Testis (tissue), 3 donors: ENCODE results near the gene TRIOBP. TPM values are rescaled to one million over a fixed set of nuclear protein-coding genes. Genes with fewer than 3 reads are reported as not detected.

ENCODE experiments used
- DNase-seq: peaks from one replicate; pipeline ENCODE4 v3.0.0-alpha.2; 2019
- H3K27ac ChIP-seq, 2 donors: fragments of 200-600 bp; sonication (generic); one replicate each; pipeline ENCODE4 v1.5.1; 2019
- H3K27me3 ChIP-seq: fragments of 200-600 bp; sonication (generic); one replicate; pipeline ENCODE4 v1.5.1; 2019
- H3K36me3 ChIP-seq: fragments of 200-600 bp; sonication (generic); one replicate; pipeline ENCODE4 v1.5.1; 2017; ENCODE audit warnings: low read depth; ENCODE audit errors: missing control alignments
- H3K4me1 ChIP-seq: fragments of 200-600 bp; sonication (generic); one replicate; pipeline ENCODE4 v1.5.1; 2019
- H3K4me3 ChIP-seq, 2 donors: fragments of 200-600 bp; sonication (generic); one replicate each; pipeline ENCODE4 v1.5.1; 2017 to 2019
- H3K9me3 ChIP-seq: fragments of 200-600 bp; sonication (generic); one replicate; pipeline ENCODE4 v1.5.1; 2017
- CTCF ChIP-seq, 3 experiments: fragments of 450-650 bp in 2 of 3; fragments of 200-600 bp in 1 of 3; sonication (generic) in 1 of 3; IDR thresholded peaks; one replicate each; pipeline ENCODE4 v1.5.1; 2016 to 2019; ENCODE audit warnings: antibody characterized with exemption in 3 of 3, mild to moderate bottlenecking in 2 of 3, moderate library complexity in 1 of 3
- POLR2A ChIP-seq: fragments of 450-650 bp; IDR thresholded peaks from one replicate; pipeline ENCODE4 v1.6.1; 2017; ENCODE audit warnings: antibody characterized with exemption, mild to moderate bottlenecking, moderate library complexity
- WGBS, 2 donors: methylation state at CpG; one replicate each; pipeline ENCODE4 v1.1.5; 2018; 5-methylcytosine and 5-hydroxymethylcytosine counted together
- intact Hi-C: fragments of 100-400 bp; cut with DNase I; formaldehyde crosslinking; loops from one replicate; pipeline ENCODE4 v1.15.1; 2023; ENCODE audit warnings: low total_unique reads
- polyA plus RNA-seq: library from polyadenylated mRNA; stranded (reverse); fragments of 350-450 nt; fragmentation: Illumina TruSeq; extraction: RNeasy Lipid Tissue Mini Kit (QIAGEN cat#74804); gene quantifications from one replicate; pipeline ENCODE4 v1.2.3, GENCODE V29; 2014; ENCODE audit warnings: low read depth, low replicate concordance; ENCODE audit not compliant: insufficient read depth
- total RNA-seq, 2 donors: library from RNA; depleted of rRNA; stranded (reverse); fragments of >200 nt; gene quantifications; one replicate each; pipeline ENCODE4 v1.2.3, GENCODE V29; 2016

Gene TRIOBP
- total and polyA plus RNA-seq, 3 donors from 2014 or later, result 52.9 to 80.2 (median 74.0) TPM

GRCh38 chr22:37678372-37678771 lies 18.5 kb upstream of the TRIOBP start:
- no peak for DNase-seq
- Histone ChIP-seq H3K4me3 (no peak overlapping the region), H3K9me3 (no peaks in the 10 kb centered on the region), H3K36me3 (no peaks in the 10 kb centered on the region), H3K4me1 (peaks cover 39% of the 10 kb centered on the region), H3K27ac (no peak overlapping the region), H3K27me3 (no peaks in the 10 kb centered on the region)
- no peak for TF ChIP-seq POLR2A
- TF ChIP-seq CTCF (IDR thresholded peaks at IDR 0.05), result no peak
- intact Hi-C loops, result no loop called here
- WGBS, 2 donors, result 53 to 63% methylated on average over 12 to 18 of the region's 18 CpGs

- H3K36me3 ChIP-seq, result no peaks in the 10 kb centered on the region
- no peaks in the 10 kb centered on the region for H3K27me3 ChIP-seq
- no peak for TF ChIP-seq POLR2A
- no peak for TF ChIP-seq CTCF (IDR thresholded peaks at IDR 0.05)
- H3K4me1 ChIP-seq, result peaks cover 31% of the 10 kb centered on the region
- no peak overlapping the region for H3K4me3 ChIP-seq
- no peak for DNase-seq
- no peak overlapping the region for H3K27ac ChIP-seq
- WGBS, 2 donors, result 79 to 84% methylated on average over 8 of the region's 8 CpGs
- intact Hi-C loops, result no loop called here
- H3K9me3 ChIP-seq, result no peaks in the 10 kb centered on the region
Observed at GRCh38 chr22:37679670-37680069, 17.2 kb upstream of the TRIOBP start.

- Histone ChIP-seq H3K4me3 (no peak overlapping the region), H3K27ac (no peak overlapping the region), H3K4me1 (peaks cover 25% of the 10 kb centered on the region), H3K36me3 (no peaks in the 10 kb centered on the region), H3K9me3 (no peaks in the 10 kb centered on the region), H3K27me3 (no peaks in the 10 kb centered on the region)
- WGBS, 2 donors, result 63 to 75% methylated on average over 7 of the region's 7 CpGs
- intact Hi-C loops, result no loop called here
- DNase-seq, result no peak
- TF ChIP-seq CTCF (IDR thresholded peaks at IDR 0.05) (no peak), POLR2A (no peak)
Observed at GRCh38 chr22:37680191-37680851, 16.5 kb upstream of the TRIOBP start.

- no peaks in the 10 kb centered on the region for H3K36me3 ChIP-seq
- no peak overlapping the region for H3K4me3 ChIP-seq
- H3K4me1 ChIP-seq, result peaks cover 25% of the 10 kb centered on the region
- no peaks in the 10 kb centered on the region for H3K9me3 ChIP-seq
- TF ChIP-seq POLR2A (no peak), CTCF (IDR thresholded peaks at IDR 0.05) (no peak)
- intact Hi-C loops, result no loop called here
- H3K27me3 ChIP-seq, result no peaks in the 10 kb centered on the region
- WGBS, 2 donors, result 67 to 72% methylated on average over 1 to 2 of the region's 2 CpGs
- no peak for DNase-seq
- H3K27ac ChIP-seq, result no peak overlapping the region
Observed at GRCh38 chr22:37681001-37681424, 15.8 kb upstream of the TRIOBP start.

GRCh38 chr22:37681556-37682049 lies 15.2 kb upstream of the TRIOBP start:
- Histone ChIP-seq H3K27ac (no peak overlapping the region), H3K36me3 (no peaks in the 10 kb centered on the region), H3K4me1 (peaks cover 25% of the 10 kb centered on the region), H3K27me3 (no peaks in the 10 kb centered on the region), H3K9me3 (no peaks in the 10 kb centered on the region), H3K4me3 (no peak overlapping the region)
- DNase-seq, result peak; percentile 80
- TF ChIP-seq POLR2A (no peak), CTCF (IDR thresholded peaks at IDR 0.05) (peak; percentile 72 to 80 (median 78))
- intact Hi-C loops, result no loop called here
- WGBS, 2 donors, result 22 to 65% methylated on average over 2 to 6 of the region's 6 CpGs
